HG03139 (cell line): Measurements from ENCODE around the gene ANXA3.

Experiments
- ATAC-seq: cut with Tn5 transposase; IDR thresholded peaks from one replicate; pipeline ENCODE4 v1.9.1; 2021; ENCODE audit not compliant: unreplicated experiment

Gene ANXA3

GRCh38 chr4:78610546-78611214 is 59.1 kb downstream of the ANXA3 start:
- no peak for ATAC-seq

- ATAC-seq, result no peak
Measured at GRCh38 chr4:78611215-78611558, 59.6 kb downstream of the ANXA3 start.

GRCh38 chr4:78612398-78613178 is 61.0 kb downstream of the ANXA3 start:
- ATAC-seq, result no peak

- ATAC-seq, result peak; percentile 56
Measured at GRCh38 chr4:78613522-78614321, 62.2 kb downstream of the ANXA3 start.

- ATAC-seq, result no peak
Measured at GRCh38 chr4:78616046-78616498, 64.5 kb downstream of the ANXA3 start.

GRCh38 chr4:78618436-78618835 is 66.9 kb downstream of the ANXA3 start:
- no peak for ATAC-seq

- no peak for ATAC-seq
Measured at GRCh38 chr4:78621395-78621794, 69.8 kb downstream of the ANXA3 start.

- ATAC-seq, result no peak
Measured at GRCh38 chr4:78622253-78622979, 70.8 kb downstream of the ANXA3 start.

GRCh38 chr4:78624048-78624447 is 72.5 kb downstream of the ANXA3 start:
- no peak for ATAC-seq

GRCh38 chr4:78625073-78625472 is 73.5 kb downstream of the ANXA3 start:
- ATAC-seq, result no peak

GRCh38 chr4:78627046-78627965 is 75.7 kb downstream of the ANXA3 start:
- ATAC-seq, result no peak

- ATAC-seq, result no peak
Measured at GRCh38 chr4:78627966-78628678, 76.6 kb downstream of the ANXA3 start.

- ATAC-seq, result no peak
Measured at GRCh38 chr4:78629991-78630541, 78.5 kb downstream of the ANXA3 start.

- ATAC-seq, result no peak
Measured at GRCh38 chr4:78630615-78631014, 79.0 kb downstream of the ANXA3 start.

GRCh38 chr4:78634011-78634664 is 82.6 kb downstream of the ANXA3 start:
- no peak for ATAC-seq

GRCh38 chr4:78638337-78639172 is 87.0 kb downstream of the ANXA3 start:
- peak; percentile 74 for ATAC-seq

GRCh38 chr4:78640714-78641113 is 89.1 kb downstream of the ANXA3 start:
- ATAC-seq, result no peak

- no peak for ATAC-seq
Measured at GRCh38 chr4:78642934-78643333, 91.4 kb downstream of the ANXA3 start.
